ENCODE data around the gene TCFL5. TPM values are rescaled to one million over a fixed set of nuclear protein-coding genes. Genes with fewer than 3 reads are reported as not detected.
A peak's percentile ranks its signal among the peaks of the same experiment; 100 is the strongest.

Gene TCFL5
- total RNA-seq, 1 experiment from 2014 or later, result 29.3 TPM

- Histone ChIP-seq H3K27ac (no peak overlapping the region), H3F3A (ENCODE audit: insufficient read depth, low read depth) (peaks cover 28% of the 10 kb centered on the region), H2AFZ (no peak overlapping the region), H3K9me3 (ENCODE audit: insufficient read depth, low read depth) (no peaks in the 10 kb centered on the region), H3K4me1 (replicated peaks; ENCODE audit: insufficient read depth) (peaks cover 16% of the 10 kb centered on the region), H3K4me3 (no peak overlapping the region), H3K4me2 (no peak overlapping the region), H3K27me3 (ENCODE audit: insufficient read depth, low read depth) (no peaks in the 10 kb centered on the region), H4K20me1 (ENCODE audit: insufficient read depth) (no peaks in the 10 kb centered on the region), H3K79me2 (ENCODE audit: low read depth) (peaks cover 15% of the 10 kb centered on the region), H3K36me3 (ENCODE audit: low read depth) (no peaks in the 10 kb centered on the region), H3K9me2 (ENCODE audit: insufficient read depth) (no peaks in the 10 kb centered on the region)
- TF ChIP-seq EZH2 (IDR thresholded peaks at IDR 0.05; ENCODE audit: low read depth), result no peak
- no peak for TF ChIP-seq CTCF (conservative IDR thresholded peaks at IDR 0.05)
- POLR2A ChIA-PET (ENCODE audit: unreplicated experiment), result no interaction called here
- CTCF ChIA-PET, result interaction anchor here (0.6 kb wide), 1 partner anchor 33 kb away, joined by 5 read pairs; no protein-coding TSS in a partner anchor
- DNase-seq, result peak in 1 of 2 experiments; percentile 29
- no TSS peak for BruUV-seq (replicated peaks)
- intact Hi-C loops (cut with micrococcal nuclease; ENCODE audit: unreplicated experiment), result loop anchor here (5.0 kb wide), 1 partner anchor 73 kb away; the partner anchor contains the start of gene GID8
Measured at GRCh38 chr20:62864207-62864606, 2.6 kb upstream of the TCFL5 start.

GRCh38 chr20:62860924-62861691, 514 bp downstream of the TCFL5 start:
- H3K27me3 ChIP-seq (ENCODE audit: insufficient read depth, low read depth), result no peaks in the 10 kb centered on the region
- 0 out of 2 replicates have a peak, but pooled peaks cover 4% of the 10 kb centered on the region for H3K36me3 ChIP-seq (ENCODE audit: low read depth)
- H2AFZ ChIP-seq, result no peak overlapping the region
- H3K79me2 ChIP-seq (ENCODE audit: low read depth), result peaks cover 23% of the 10 kb centered on the region
- peaks cover 28% of the 10 kb centered on the region for H3F3A ChIP-seq (ENCODE audit: insufficient read depth, low read depth)
- peak overlapping the region; percentile 76 for H3K4me2 ChIP-seq
- TF ChIP-seq EZH2 (IDR thresholded peaks at IDR 0.05; ENCODE audit: low read depth) (no peak), CTCF (conservative IDR thresholded peaks at IDR 0.05) (no peak)
- no peaks in the 10 kb centered on the region for H3K9me2 ChIP-seq (ENCODE audit: insufficient read depth)
- no TSS peak for BruUV-seq (replicated peaks)
- intact Hi-C loops (cut with micrococcal nuclease; ENCODE audit: unreplicated experiment), result loop anchor here (5.0 kb wide), 1 partner anchor 76 kb away; the partner anchor contains the start of gene GID8
- peak overlapping the region; percentile 54; the same call in 1 of the 2 replicates for H3K4me3 ChIP-seq
- no peaks in the 10 kb centered on the region for H3K9me3 ChIP-seq (ENCODE audit: insufficient read depth, low read depth)
- ChIA-PET CTCF (interaction anchor here (0.6 to 1.2 kb wide), 4 partner anchors 12 to 780 kb away, joined by 3 to 5 read pairs (median 4); no protein-coding TSS in a partner anchor), POLR2A (ENCODE audit: unreplicated experiment) (interaction anchor here (0.7 kb wide), 1 partner anchor 67 kb away, joined by 3 read pairs; no protein-coding TSS in a partner anchor)
- H4K20me1 ChIP-seq (ENCODE audit: insufficient read depth), result no peaks in the 10 kb centered on the region
- no peak overlapping the region for H3K27ac ChIP-seq
- DNase-seq, result peak in 1 of 2 experiments; percentile 37
- peaks cover 16% of the 10 kb centered on the region for H3K4me1 ChIP-seq (replicated peaks; ENCODE audit: insufficient read depth)

GRCh38 chr20:62860391-62860923, 1.2 kb downstream of the TCFL5 start:
- TF ChIP-seq EZH2 (IDR thresholded peaks at IDR 0.05; ENCODE audit: low read depth), result 0 out of 2 replicates have a peak, but pooled peaks have one; percentile 71
- TF ChIP-seq CTCF (conservative IDR thresholded peaks at IDR 0.05), result no peak
- Histone ChIP-seq H3K9me3 (ENCODE audit: insufficient read depth, low read depth) (no peaks in the 10 kb centered on the region), H3F3A (ENCODE audit: insufficient read depth, low read depth) (peaks cover 28% of the 10 kb centered on the region), H3K4me2 (peak overlapping the region; percentile 76), H3K27me3 (ENCODE audit: insufficient read depth, low read depth) (no peaks in the 10 kb centered on the region), H2AFZ (peak overlapping the region; percentile 25; the same call in 1 of the 2 replicates), H3K4me3 (peak overlapping the region; percentile 54), H4K20me1 (ENCODE audit: insufficient read depth) (no peaks in the 10 kb centered on the region), H3K9me2 (ENCODE audit: insufficient read depth) (no peaks in the 10 kb centered on the region), H3K4me1 (replicated peaks; ENCODE audit: insufficient read depth) (peaks cover 16% of the 10 kb centered on the region), H3K79me2 (ENCODE audit: low read depth) (peaks cover 23% of the 10 kb centered on the region), H3K27ac (no peak overlapping the region), H3K36me3 (ENCODE audit: low read depth) (0 out of 2 replicates have a peak, but pooled peaks cover 4% of the 10 kb centered on the region)
- intact Hi-C loops (cut with micrococcal nuclease; ENCODE audit: unreplicated experiment), result loop anchor here (5.0 kb wide), 1 partner anchor 77 kb away; the partner anchor contains the start of gene GID8
- CTCF ChIA-PET, result no interaction called here
- BruUV-seq (replicated peaks), result no TSS peak
- POLR2A ChIA-PET (ENCODE audit: unreplicated experiment), result interaction anchor here (0.7 kb wide), 1 partner anchor 41 kb away, joined by 5 read pairs; no protein-coding TSS in a partner anchor
- DNase-seq, result peak in 1 of 2 experiments; percentile 22
